Endothelial cell of umbilical vein (primary cell): Measurements from ENCODE around the gene SLC25A18.

Source experiments
- CTCF ChIP-seq, 2 donors: IDR thresholded peaks; 1 replicate in 1 of 2; 2 replicates in 1 of 2; pipeline ENCODE4 v1.5.1; 2011; ENCODE audit warnings: low read length in 2 of 2, mild to moderate bottlenecking in 2 of 2, moderate library complexity in 2 of 2, control low read depth in 1 of 2, inconsistent platforms in 1 of 2, low read depth in 1 of 2; ENCODE audit not compliant: insufficient read depth in 1 of 2; ENCODE audit errors: extremely low read depth in 1 of 2
- EZH2 ChIP-seq: IDR thresholded peaks from 2 replicates; pipeline ENCODE4 v1.6.1; 2012; ENCODE audit warnings: borderline replicate concordance, low read depth, mild to moderate bottlenecking, moderate library complexity, low read length, inconsistent platforms; ENCODE audit not compliant: severe bottlenecking
- JUN ChIP-seq: IDR thresholded peaks from 2 replicates; pipeline ENCODE4 v1.6.1; 2011; ENCODE audit warnings: borderline replicate concordance, low read depth; ENCODE audit not compliant: insufficient read length, insufficient read depth
- MAX ChIP-seq: IDR thresholded peaks from 2 replicates; pipeline ENCODE4 v1.6.1; 2011; ENCODE audit not compliant: insufficient read depth, insufficient read length
- MYC ChIP-seq: IDR thresholded peaks from one replicate; pipeline ENCODE4 v1.6.1; 2011; ENCODE audit warnings: mild to moderate bottlenecking, low read depth, low read length
- POLR2A ChIP-seq: IDR thresholded peaks from 2 replicates; pipeline ENCODE4 v1.6.1; 2012; ENCODE audit warnings: low read depth, mild to moderate bottlenecking, control low read depth, low read length
- POLR2AphosphoS5 ChIP-seq: IDR thresholded peaks from 2 replicates; pipeline ENCODE4 v1.6.1; 2012; ENCODE audit warnings: low read depth, mild to moderate bottlenecking, control low read depth, low read length, moderate library complexity; ENCODE audit not compliant: insufficient read depth

- no peak for TF ChIP-seq CTCF (IDR thresholded peaks at IDR 0.05; ENCODE audit: extremely low read depth in 1 of 2, insufficient read depth in 1 of 2, low read depth in 1 of 2, low read length in 2 of 2)
- TF ChIP-seq POLR2A: no peak
- TF ChIP-seq POLR2AphosphoS5: no peak
- TF ChIP-seq EZH2: no peak
- no peak for TF ChIP-seq JUN
- no peak for TF ChIP-seq MYC
- no peak for TF ChIP-seq MAX
Measured at GRCh38 chr22:17549655-17550054, 13.6 kb upstream of the SLC25A18 start.
